GM18519 (cell line): ENCODE results near the gene MEGF11.

ENCODE experiments used
- ATAC-seq: cut with Tn5 transposase; IDR thresholded peaks from one replicate; pipeline ENCODE4 v1.9.1; 2021; ENCODE audit warnings: mild to moderate bottlenecking, moderate library complexity; ENCODE audit not compliant: unreplicated experiment, low FRiP score

Gene MEGF11

GRCh38 chr15:66046326-66046725 is 207.2 kb downstream of the MEGF11 start:
- no peak for ATAC-seq

GRCh38 chr15:66045542-66045941 is 208.0 kb downstream of the MEGF11 start:
- no peak for ATAC-seq

GRCh38 chr15:66044837-66045236 is 208.7 kb downstream of the MEGF11 start:
- ATAC-seq, result no peak

GRCh38 chr15:66043264-66043663 is 210.3 kb downstream of the MEGF11 start:
- ATAC-seq, result no peak

- ATAC-seq, result no peak
Measured at GRCh38 chr15:66042624-66043023, 210.9 kb downstream of the MEGF11 start.

- ATAC-seq, result no peak
Measured at GRCh38 chr15:66041276-66041675, 212.3 kb downstream of the MEGF11 start.

GRCh38 chr15:66040211-66040892 is 213.2 kb downstream of the MEGF11 start:
- no peak for ATAC-seq

GRCh38 chr15:66039117-66039871 is 214.3 kb downstream of the MEGF11 start:
- ATAC-seq, result no peak

GRCh38 chr15:66038387-66039116 is 215.0 kb downstream of the MEGF11 start:
- no peak for ATAC-seq

GRCh38 chr15:66036859-66037258 is 216.7 kb downstream of the MEGF11 start:
- no peak for ATAC-seq

- no peak for ATAC-seq
Measured at GRCh38 chr15:66035901-66036300, 217.6 kb downstream of the MEGF11 start.

- ATAC-seq, result no peak
Measured at GRCh38 chr15:66033143-66033542, 220.4 kb downstream of the MEGF11 start.

- ATAC-seq, result no peak
Measured at GRCh38 chr15:66032006-66032405, 221.5 kb downstream of the MEGF11 start.

- ATAC-seq, result no peak
Measured at GRCh38 chr15:66030650-66031049, 222.9 kb downstream of the MEGF11 start.

GRCh38 chr15:66029650-66030049 is 223.9 kb downstream of the MEGF11 start:
- no peak for ATAC-seq

- no peak for ATAC-seq
Measured at GRCh38 chr15:66027268-66027805, 226.2 kb downstream of the MEGF11 start.

- no peak for ATAC-seq
Measured at GRCh38 chr15:66025972-66026371, 227.6 kb downstream of the MEGF11 start.

GRCh38 chr15:66025015-66025452 is 228.5 kb downstream of the MEGF11 start:
- ATAC-seq, result no peak

GRCh38 chr15:66024116-66024515 is 229.4 kb downstream of the MEGF11 start:
- no peak for ATAC-seq

- ATAC-seq, result no peak
Measured at GRCh38 chr15:66023311-66023972, 230.1 kb downstream of the MEGF11 start.

GRCh38 chr15:66022163-66022525 is 231.4 kb downstream of the MEGF11 start:
- ATAC-seq, result no peak
